Lower leg skin (tissue), 4 donors: ENCODE data around the gene DLG5. TPM values are rescaled to one million over a fixed set of nuclear protein-coding genes. Genes with fewer than 3 reads are reported as not detected.

ENCODE experiments used
- DNase-seq, 2 donors: peaks; one replicate each; pipeline ENCODE4 v3.0.0-alpha.2; 2019; ENCODE audit warnings: low spot score in 2 of 2
- H3K4me3 ChIP-seq: fragments of 200-600 bp; sonication (generic); 2 replicates; pipeline ENCODE4 v1.5.1; 2017; ENCODE audit warnings: mild to moderate bottlenecking, low read depth; ENCODE audit not compliant: poor library complexity, severe bottlenecking
- POLR2A ChIP-seq, 2 donors: fragments of 450-650 bp; IDR thresholded peaks; one replicate each; pipeline ENCODE4 v1.6.1; 2016 to 2017; ENCODE audit warnings: antibody characterized with exemption in 2 of 2, mild to moderate bottlenecking in 1 of 2, moderate library complexity in 1 of 2
- WGBS, 2 donors: methylation state at CpG; one replicate each; pipeline ENCODE4 v1.1.5; 2018; 5-methylcytosine and 5-hydroxymethylcytosine counted together
- intact Hi-C: fragments of 100-400 bp; cut with DNase I; formaldehyde crosslinking; loops from one replicate; pipeline ENCODE4 v1.15.0; 2023; ENCODE audit warnings: low total_unique reads
- total RNA-seq, 4 donors: library from RNA; depleted of rRNA; stranded (reverse); fragments of >200 nt; gene quantifications; one replicate each; pipeline ENCODE4 v1.1.0, GENCODE V29; 2016
- TF ChIP-seq, protein P1 (sequence below), 3 donors: fragments of 450-650 bp; IDR thresholded peaks; one replicate each; pipeline ENCODE4 v1.5.1; 2016; ENCODE audit warnings: antibody characterized with exemption in 3 of 3, mild to moderate bottlenecking in 3 of 3, moderate library complexity in 2 of 3

DLG5 gene
- total RNA-seq, 4 donors from 2014 or later = 91.9 to 165 (median 103) TPM

DNA sequence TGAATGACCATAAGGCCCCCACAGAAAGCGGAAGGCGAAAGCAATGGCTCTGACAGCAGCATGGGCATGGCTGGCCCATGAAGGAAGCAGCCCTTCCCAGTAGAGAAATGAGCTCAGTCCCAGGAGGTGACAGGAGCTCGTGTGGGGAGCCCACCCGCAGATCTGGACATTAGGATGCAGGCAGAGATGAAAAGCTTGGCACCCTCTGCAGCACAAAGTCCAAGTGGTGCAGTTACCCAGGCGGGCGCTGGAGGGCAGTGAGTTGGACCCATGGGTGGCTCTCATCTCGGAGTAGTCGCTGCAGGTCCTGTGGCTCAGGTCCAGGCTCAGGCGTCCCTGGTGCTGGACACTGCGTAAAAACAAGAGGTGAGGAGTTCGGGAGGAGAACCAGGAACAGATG lies 109.0 kb downstream of the DLG5 start:
- DNase-seq = no peak
- TF ChIP-seq POLR2A (IDR thresholded peaks at IDR 0.05) = no peak
- TF ChIP-seq, protein P1, sequence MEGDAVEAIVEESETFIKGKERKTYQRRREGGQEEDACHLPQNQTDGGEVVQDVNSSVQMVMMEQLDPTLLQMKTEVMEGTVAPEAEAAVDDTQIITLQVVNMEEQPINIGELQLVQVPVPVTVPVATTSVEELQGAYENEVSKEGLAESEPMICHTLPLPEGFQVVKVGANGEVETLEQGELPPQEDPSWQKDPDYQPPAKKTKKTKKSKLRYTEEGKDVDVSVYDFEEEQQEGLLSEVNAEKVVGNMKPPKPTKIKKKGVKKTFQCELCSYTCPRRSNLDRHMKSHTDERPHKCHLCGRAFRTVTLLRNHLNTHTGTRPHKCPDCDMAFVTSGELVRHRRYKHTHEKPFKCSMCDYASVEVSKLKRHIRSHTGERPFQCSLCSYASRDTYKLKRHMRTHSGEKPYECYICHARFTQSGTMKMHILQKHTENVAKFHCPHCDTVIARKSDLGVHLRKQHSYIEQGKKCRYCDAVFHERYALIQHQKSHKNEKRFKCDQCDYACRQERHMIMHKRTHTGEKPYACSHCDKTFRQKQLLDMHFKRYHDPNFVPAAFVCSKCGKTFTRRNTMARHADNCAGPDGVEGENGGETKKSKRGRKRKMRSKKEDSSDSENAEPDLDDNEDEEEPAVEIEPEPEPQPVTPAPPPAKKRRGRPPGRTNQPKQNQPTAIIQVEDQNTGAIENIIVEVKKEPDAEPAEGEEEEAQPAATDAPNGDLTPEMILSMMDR (IDR thresholded peaks at IDR 0.05) = no peak
- WGBS, 2 donors = 88 to 93% methylated on average over 11 of the region's 11 CpGs
- intact Hi-C loops = no loop called here
- H3K4me3 ChIP-seq = no peak overlapping the region

DNA sequence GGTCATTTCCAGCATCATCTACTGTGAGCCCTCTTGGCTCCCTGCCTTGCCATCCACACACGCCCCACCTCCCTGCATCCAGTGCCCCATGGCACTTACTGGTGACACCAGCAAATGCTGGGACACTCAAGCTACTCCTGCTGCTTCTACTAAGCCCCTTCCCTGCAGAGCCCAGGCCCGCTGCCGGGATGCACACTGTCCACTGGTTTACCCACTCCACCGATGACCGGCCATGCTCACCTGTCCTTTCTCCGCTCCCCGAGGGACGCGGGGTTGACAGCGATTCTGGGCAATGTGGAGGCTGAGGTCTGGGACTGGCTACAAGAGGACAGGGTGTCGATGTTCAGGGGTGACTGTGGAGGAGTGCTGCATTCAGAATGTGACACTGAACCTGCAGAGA lies 110.2 kb downstream of the DLG5 start:
- 93 to 95% methylated on average over 11 of the region's 11 CpGs for WGBS, 2 donors
- no peak overlapping the region for H3K4me3 ChIP-seq
- no peak for DNase-seq
- intact Hi-C loops = no loop called here
- TF ChIP-seq POLR2A (IDR thresholded peaks at IDR 0.05) = no peak
- TF ChIP-seq, protein P1 (IDR thresholded peaks at IDR 0.05) = no peak

DNA sequence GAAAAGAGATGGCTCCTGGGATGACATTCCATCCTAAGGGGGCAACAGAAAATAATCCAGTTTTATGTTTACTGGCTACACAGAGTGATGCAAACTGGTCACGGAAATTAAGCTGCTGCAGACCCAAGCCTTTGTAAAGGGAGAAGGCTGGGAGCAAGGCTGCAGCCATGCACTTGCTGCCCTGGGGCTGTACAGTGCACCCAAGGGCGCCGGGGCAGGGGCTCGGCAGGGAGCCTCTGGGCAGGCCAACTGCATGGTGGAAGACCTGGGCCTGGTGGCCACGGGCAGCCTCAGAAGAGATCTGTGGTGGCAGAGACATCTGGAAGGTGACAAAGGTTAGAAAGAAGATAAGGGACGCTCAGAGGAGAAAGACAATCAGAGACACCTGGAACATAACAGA lies 113.8 kb downstream of the DLG5 start:
- WGBS, 2 donors = 86 to 89% methylated on average over 6 of the region's 6 CpGs
- TF ChIP-seq POLR2A (IDR thresholded peaks at IDR 0.05) = no peak
- TF ChIP-seq, protein P1 (IDR thresholded peaks at IDR 0.05) = no peak
- no peak overlapping the region for H3K4me3 ChIP-seq
- intact Hi-C loops = no loop called here
- no peak for DNase-seq

DNA sequence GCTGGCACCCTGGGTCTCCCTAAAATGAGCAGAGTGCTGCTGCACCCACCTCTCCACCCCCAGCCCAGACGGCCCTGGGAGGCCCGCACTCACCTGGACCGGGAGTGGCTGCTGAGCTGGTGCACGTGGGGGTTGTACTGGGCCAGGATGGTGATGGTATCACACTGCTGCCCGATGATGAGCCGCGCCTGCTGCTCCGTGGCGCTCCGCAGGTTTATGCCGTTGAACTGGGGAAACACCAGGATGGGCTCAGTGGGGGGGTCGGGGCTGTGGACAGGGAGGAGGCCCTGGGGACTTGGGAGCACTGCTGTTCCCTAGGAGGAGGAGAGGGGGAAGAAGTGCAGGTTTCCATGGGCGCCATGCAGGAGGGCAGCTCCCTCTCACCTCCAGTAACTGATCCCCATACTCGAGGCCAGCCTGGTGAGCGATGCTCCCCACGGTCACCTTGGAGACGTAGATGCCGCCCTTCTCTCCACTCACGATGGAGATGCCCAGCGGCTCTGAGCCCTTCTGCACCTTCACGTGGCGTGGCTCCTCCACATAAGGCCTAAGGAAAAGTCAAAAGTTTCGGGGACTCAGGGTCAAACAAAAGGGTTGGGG lies 114.6 kb downstream of the DLG5 start:
- 87 to 91% methylated on average over 19 to 23 of the region's 23 CpGs for whole genome bisulfite sequencing, 2 donors
- H3K4me3 ChIP-seq = no peak overlapping the region
- intact Hi-C loops = no loop called here

DNA sequence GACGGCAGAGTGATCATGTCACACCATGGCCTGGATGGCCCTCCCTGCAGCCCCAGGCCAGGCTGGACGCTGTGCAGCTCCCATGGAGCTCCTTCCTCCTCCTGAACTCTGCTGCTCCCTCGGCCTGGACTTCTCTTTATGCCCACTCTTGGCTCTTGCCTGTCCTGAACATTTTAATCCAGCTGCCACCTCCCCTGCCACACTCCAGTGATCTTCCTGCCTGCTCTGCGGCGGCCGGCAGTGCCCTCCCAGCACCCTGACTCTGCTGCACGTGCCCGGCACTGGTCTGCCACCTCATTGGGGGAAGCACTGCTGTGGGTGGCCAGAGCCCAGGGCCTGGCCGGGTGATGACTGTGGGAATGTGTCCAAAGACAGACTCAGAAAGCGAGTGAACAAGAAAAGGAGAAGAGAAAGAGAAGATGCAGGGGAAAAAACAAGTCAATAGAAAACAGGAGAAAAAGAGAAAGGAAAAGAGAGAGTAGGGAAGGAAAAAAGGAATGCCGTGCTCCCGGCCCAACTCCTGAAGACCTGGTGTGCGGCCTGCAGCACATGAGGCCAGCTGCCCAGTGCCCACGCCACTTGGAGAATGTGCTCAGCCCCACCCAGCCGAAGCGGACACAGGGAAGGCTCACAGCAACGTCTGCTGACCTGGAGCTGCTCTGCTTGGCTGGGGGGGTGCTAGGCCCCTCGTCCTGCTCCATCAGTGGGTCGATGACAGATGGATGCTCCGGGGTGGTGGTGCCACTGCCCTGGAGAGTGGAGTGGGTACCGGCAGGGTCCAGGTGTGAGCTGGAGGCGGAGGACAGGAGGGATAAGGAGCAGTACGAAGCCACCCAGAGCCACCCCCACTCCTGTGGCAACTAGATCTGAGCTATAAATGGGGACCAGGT lies 115.9 kb downstream of the DLG5 start:
- 88 to 90% methylated on average over 22 to 23 of the region's 23 CpGs for WGBS, 2 donors
- TF ChIP-seq, protein P1 (IDR thresholded peaks at IDR 0.05) = no peak
- TF ChIP-seq POLR2A (IDR thresholded peaks at IDR 0.05) = no peak
- DNase-seq = no peak
- intact Hi-C loops = no loop called here
- no peak overlapping the region for H3K4me3 ChIP-seq

More for the DNA sequence above, 114.6 kb downstream of the DLG5 start:
- TF ChIP-seq, protein P1 (IDR thresholded peaks at IDR 0.05) = no peak
- TF ChIP-seq POLR2A (IDR thresholded peaks at IDR 0.05) = no peak
- DNase-seq = no peak
